ENCODE results near the gene RTL9.

GRCh38 chrX:110363244-110363643, 4.6 kb downstream of the RTL9 start:
- TF ChIP-seq CTCF (conservative IDR thresholded peaks at IDR 0.05; ENCODE audit: low read depth, low read length) (no peak), EZH2 (IDR thresholded peaks at IDR 0.05; ENCODE audit: low read length, unreplicated experiment) (no peak), EZH2phosphoT487 (IDR thresholded peaks at IDR 0.05; ENCODE audit: borderline replicate concordance, low read length) (no peak)

Measured in PC-3 (cell line).